H1 (cell line): ENCODE data around the gene CCDC182. TPM values are rescaled to one million over a fixed set of nuclear protein-coding genes. Genes with fewer than 3 reads are reported as not detected.
A peak's percentile ranks its signal among the peaks of the same experiment; 100 is the strongest.

Source experiments
- CTCF ChIA-PET: fragments of 300-600 bp; sonication (Branson Sonifier 250); formaldehyde crosslinking; loops from one replicate; lab custom pipeline; 2021; ENCODE audit not compliant: partially characterized antibody; lab: Charles Lee
- POLR2A ChIA-PET: fragments of 300-600 bp; sonication (Branson Sonifier 250); formaldehyde crosslinking; loops from one replicate; lab custom pipeline; 2021; ENCODE audit warnings: inconsistent platforms; ENCODE audit not compliant: partially characterized antibody; lab: Charles Lee
- DNase-seq, 2 experiments: peaks; one replicate each; pipeline versions ENCODE4 v3.0.0 to v3.0.0-alpha.2; 2010 to 2022; ENCODE audit warnings: low spot score in 2 of 2, low read depth in 1 of 2, mixed read lengths in 1 of 2
- FAIRE-seq: peaks from 2 replicates; lab custom pipeline; 2011; peaks lifted over from hg19 to GRCh38; lab: Jason Lieb, UNC
- H2AFZ ChIP-seq: 2 replicates; pipeline ENCODE4 v1.8.1; 2012; ENCODE audit warnings: low read length, inconsistent platforms
- H2AK5ac ChIP-seq: 2 replicates; pipeline ENCODE4 v1.6.1; 2013; ENCODE audit warnings: low read depth, low read length
- H2BK120ac ChIP-seq: replicated peaks from 2 replicates; pipeline ENCODE3; 2013; ENCODE audit warnings: low read depth, low read length, inconsistent platforms
- H2BK12ac ChIP-seq: 2 replicates; pipeline ENCODE4 v1.6.1; 2013; ENCODE audit warnings: low read depth, low read length
- H2BK15ac ChIP-seq: 2 replicates; pipeline ENCODE4 v1.6.1; 2013; ENCODE audit warnings: low read length
- H2BK20ac ChIP-seq: 2 replicates; pipeline ENCODE4 v1.6.1; 2013; ENCODE audit warnings: low read length
- H2BK5ac ChIP-seq: 2 replicates; pipeline ENCODE4 v1.6.1; 2013; ENCODE audit warnings: low read depth, low read length
- H3K14ac ChIP-seq: 2 replicates; pipeline ENCODE4 v1.6.1; 2013; ENCODE audit warnings: inconsistent platforms; ENCODE audit not compliant: insufficient read length
- H3K18ac ChIP-seq: 2 replicates; pipeline ENCODE4 v1.6.1; 2013; ENCODE audit warnings: low read length; ENCODE audit errors: extremely low read depth
- H3K23ac ChIP-seq: 2 replicates; pipeline ENCODE4 v1.6.1; 2013; ENCODE audit warnings: inconsistent platforms; ENCODE audit not compliant: insufficient read length
- H3K23me2 ChIP-seq: 2 replicates; pipeline ENCODE4 v1.6.1; 2013; ENCODE audit warnings: low read depth, low read length
- H3K27ac ChIP-seq: 2 replicates; pipeline ENCODE4 v1.6.1; 2011; ENCODE audit warnings: low read depth, low read length, inconsistent platforms
- H3K27me3 ChIP-seq, 4 experiments: replicated peaks in 1 of 4; 1 replicate in 1 of 4; 2 replicates in 3 of 4; pipeline versions ENCODE4 v1.6.1 to v1.8.1; 2011 to 2013; ENCODE audit warnings: low read length in 3 of 4, mild to moderate bottlenecking in 3 of 4, inconsistent platforms in 2 of 4, mixed read lengths in 2 of 4, moderate library complexity in 1 of 4; ENCODE audit not compliant: control insufficient read depth in 3 of 4, insufficient read depth in 3 of 4; ENCODE audit errors: extremely low read depth in 1 of 4
- H3K36me3 ChIP-seq, 4 experiments: 2 replicates each; pipeline versions ENCODE4 v1.6.1 to v1.8.1; 2011 to 2013; ENCODE audit warnings: mild to moderate bottlenecking in 4 of 4, low read length in 3 of 4, moderate library complexity in 2 of 4, control low read depth in 1 of 4, inconsistent platforms in 1 of 4; ENCODE audit not compliant: insufficient read depth in 4 of 4, control insufficient read depth in 2 of 4
- H3K4ac ChIP-seq: replicated peaks from 2 replicates; pipeline ENCODE3; 2013; ENCODE audit warnings: low read length, low read depth, mixed read lengths, inconsistent platforms; ENCODE audit not compliant: insufficient read length
- H3K4me1 ChIP-seq, 4 experiments: replicated peaks in 1 of 4; 1 replicate in 1 of 4; 2 replicates in 3 of 4; pipeline versions ENCODE4 v1.6.1 to v1.8.1; 2011 to 2013; ENCODE audit warnings: low read length in 3 of 4, inconsistent platforms in 2 of 4, mixed read lengths in 1 of 4; ENCODE audit not compliant: insufficient read depth in 4 of 4, control insufficient read depth in 3 of 4
- H3K4me2 ChIP-seq, 2 experiments: 2 replicates each; pipeline versions ENCODE4 v1.6.1 to v1.8.1; 2011 to 2013; ENCODE audit warnings: low read depth in 2 of 2, low read length in 2 of 2, control low read depth in 1 of 2, inconsistent platforms in 1 of 2, mild to moderate bottlenecking in 1 of 2; ENCODE audit not compliant: insufficient read depth in 1 of 2
- H3K4me3 ChIP-seq, 4 experiments: fragments of 200-600, 300-600 bp in 1 of 4; sonication (generic), shearing (Covaris generic), sonication (Bioruptor Twin) in 1 of 4; 2 replicates each; pipeline versions ENCODE4 v1.5.1 to v1.8.1; 2011 to 2016; ENCODE audit warnings: low read length in 4 of 4, low read depth in 3 of 4, control low read depth in 2 of 4, inconsistent platforms in 2 of 4, mild to moderate bottlenecking in 2 of 4, mixed read lengths in 1 of 4, moderate library complexity in 1 of 4; ENCODE audit not compliant: insufficient read depth in 2 of 4; ENCODE audit errors: extremely low read depth in 1 of 4
- H3K56ac ChIP-seq: replicated peaks from 2 replicates; pipeline ENCODE3; 2013; ENCODE audit warnings: low read depth, mild to moderate bottlenecking, mixed read lengths, low read length, inconsistent platforms; ENCODE audit not compliant: insufficient read length
- H3K79me1 ChIP-seq: 2 replicates; pipeline ENCODE4 v1.6.1; 2013; ENCODE audit warnings: low read depth, low read length, control low read depth
- H3K79me2 ChIP-seq, 2 experiments: 2 replicates each; pipeline versions ENCODE4 v1.6.1 to v1.8.1; 2012 to 2013; ENCODE audit warnings: low read length in 2 of 2, mild to moderate bottlenecking in 2 of 2, inconsistent platforms in 1 of 2; ENCODE audit not compliant: insufficient read depth in 2 of 2, control insufficient read depth in 1 of 2
- H3K9ac ChIP-seq, 4 experiments: replicated peaks in 1 of 4; 1 replicate in 1 of 4; 2 replicates in 3 of 4; pipeline versions ENCODE4 v1.6.1 to v1.8.1; 2011 to 2013; ENCODE audit warnings: low read depth in 3 of 4, low read length in 3 of 4, control low read depth in 2 of 4, mild to moderate bottlenecking in 2 of 4, moderate library complexity in 2 of 4, inconsistent platforms in 1 of 4; ENCODE audit errors: extremely low read depth in 1 of 4
- H3K9me3 ChIP-seq, 2 experiments: 2 replicates each; pipeline versions ENCODE4 v1.6.1 to v1.8.1; 2012 to 2013; ENCODE audit warnings: mild to moderate bottlenecking in 2 of 2, moderate library complexity in 2 of 2, control low read depth in 1 of 2, inconsistent platforms in 1 of 2, low read depth in 1 of 2, low read length in 1 of 2, mixed read lengths in 1 of 2; ENCODE audit not compliant: insufficient read depth in 2 of 2
- H4K20me1 ChIP-seq, 2 experiments: replicated peaks in 1 of 2; 2 replicates each; pipeline versions ENCODE3 to v1.8.1; 2011 to 2013; ENCODE audit warnings: inconsistent platforms in 2 of 2, low read length in 2 of 2, mild to moderate bottlenecking in 1 of 2; ENCODE audit not compliant: insufficient read depth in 2 of 2, control insufficient read depth in 1 of 2
- H4K5ac ChIP-seq: 2 replicates; pipeline ENCODE4 v1.6.1; 2013; ENCODE audit warnings: low read length, low read depth, mixed read lengths, inconsistent platforms; ENCODE audit not compliant: insufficient read length
- H4K8ac ChIP-seq: 2 replicates; pipeline ENCODE4 v1.8.0; 2013; ENCODE audit warnings: mild to moderate bottlenecking, moderate library complexity, low read length, inconsistent platforms; ENCODE audit not compliant: insufficient read depth; ENCODE audit errors: extremely low read depth
- H4K91ac ChIP-seq: replicated peaks from 2 replicates; pipeline ENCODE3; 2013; ENCODE audit warnings: low read length, mixed read lengths, inconsistent platforms; ENCODE audit not compliant: insufficient read length
- ATF3 ChIP-seq: IDR thresholded peaks from 2 replicates; pipeline ENCODE4 v1.6.1; 2011; ENCODE audit warnings: low read depth, mild to moderate bottlenecking, low read length; ENCODE audit not compliant: insufficient read depth
- BCL11A ChIP-seq, 2 experiments: IDR thresholded peaks; one replicate each; pipeline ENCODE4 v1.6.1; 2011; ENCODE audit warnings: low read depth in 2 of 2, low read length in 2 of 2, mild to moderate bottlenecking in 2 of 2
- BRCA1 ChIP-seq: IDR thresholded peaks from 2 replicates; pipeline ENCODE4 v1.6.1; 2012; ENCODE audit warnings: low read depth, low read length, improper control_type of control experiment
- CHD1 ChIP-seq: IDR thresholded peaks from 2 replicates; pipeline ENCODE4 v1.6.1; 2012; ENCODE audit warnings: low read depth, low read length, improper control_type of control experiment
- EP300 ChIP-seq, 2 experiments: IDR thresholded peaks; 1 replicate in 1 of 2; 2 replicates in 1 of 2; pipeline ENCODE4 v1.6.1; 2011 to 2012; ENCODE audit warnings: low read depth in 2 of 2, low read length in 2 of 2, mild to moderate bottlenecking in 2 of 2, borderline replicate concordance in 1 of 2, inconsistent platforms in 1 of 2, moderate library complexity in 1 of 2
- FOSL1 ChIP-seq: IDR thresholded peaks from 2 replicates; pipeline ENCODE4 v1.6.1; 2011; ENCODE audit warnings: mild to moderate bottlenecking, low read depth, low read length, moderate library complexity; ENCODE audit not compliant: insufficient read depth
- GTF2F1 ChIP-seq: IDR thresholded peaks from 2 replicates; pipeline ENCODE4 v1.6.1; 2012; ENCODE audit warnings: low read depth, low read length, improper control_type of control experiment, borderline replicate concordance
- JUND ChIP-seq: IDR thresholded peaks from 2 replicates; pipeline ENCODE4 v1.6.1; 2011; ENCODE audit warnings: mild to moderate bottlenecking, improper control_type of control experiment, low read length
- NRF1 ChIP-seq: IDR thresholded peaks from 2 replicates; pipeline ENCODE4 v1.6.1; 2011; ENCODE audit warnings: mild to moderate bottlenecking, low read depth, low read length, improper control_type of control experiment
- PHF8 ChIP-seq: fragments of 200-600 bp; sonication (generic); conservative IDR thresholded peaks from 2 replicates; pipeline ENCODE4 v1.7.1; 2012; ENCODE audit warnings: low read depth, mild to moderate bottlenecking, inconsistent platforms, low read length, moderate library complexity
- RNF2 ChIP-seq: fragments of 200-900, 300-1000 bp; sonication (generic); IDR thresholded peaks from 2 replicates; pipeline ENCODE4 v1.7.1; 2016; ENCODE audit warnings: borderline replicate concordance, low read depth, mild to moderate bottlenecking, antibody characterized with exemption, low read length; ENCODE audit not compliant: poor library complexity, severe bottlenecking; ENCODE audit errors: missing control alignments
- RXRA ChIP-seq: IDR thresholded peaks from 2 replicates; pipeline ENCODE4 v1.6.1; 2011; ENCODE audit warnings: low read depth, mild to moderate bottlenecking, low read length, moderate library complexity; ENCODE audit not compliant: insufficient read depth
- SIRT6 ChIP-seq: IDR thresholded peaks from one replicate; pipeline ENCODE4 v1.7.1; 2012; ENCODE audit warnings: low read length, inconsistent platforms
- TAF1 ChIP-seq: IDR thresholded peaks from 2 replicates; pipeline ENCODE4 v1.6.1; 2011; ENCODE audit warnings: mild to moderate bottlenecking, low read depth, low read length
- WGBS, 2 experiments: shearing (Covaris generic) in 1 of 2; methylation state at CpG; one replicate each; pipeline versions ENCODE4 v1.1.6 to v1.1.7; 2013 to 2015; ENCODE audit warnings: low lambda C conversion rate in 2 of 2, mixed read lengths in 2 of 2, inconsistent platforms in 1 of 2, low coverage in 1 of 2, missing lambda C conversion rate in 1 of 2; ENCODE audit not compliant: insufficient replicate concordance in 2 of 2, insufficient coverage in 1 of 2, insufficient read length in 1 of 2; ENCODE audit errors: extremely low coverage in 1 of 2, missing lambda C conversion rate in 1 of 2; 5-methylcytosine and 5-hydroxymethylcytosine counted together
- polyA plus RNA-seq, 7 experiments: library from polyadenylated mRNA; depleted of rRNA in 3 of 7; stranded (reverse) in 5 of 7; unstranded in 2 of 7; fragments of >200 nt in 5 of 7; fragments of 200-250 nt in 2 of 7; gene quantifications; 1 replicate in 5 of 7; 2 replicates in 1 of 7; 4 replicates in 1 of 7; pipeline versions ENCODE4 v1.2.1 to v1.2.3, GENCODE V29; 2011 to 2013; ENCODE audit warnings: missing spikeins in 2 of 7, mixed read lengths in 2 of 7
- total RNA-seq: library from RNA; stranded (reverse); fragmentation: NEBNext Ultra II Directional; extraction: Animal tissue kit (Norgen Biotek cat#: 25700); gene quantifications from 2 replicates; pipeline ENCODE4 v1.2.1, GENCODE V29; 2021

The CCDC182 gene
- total and polyA plus RNA-seq, 2 of the 8 experiments (the other 6 are each of a cell fraction or from before 2014, with no cell fraction given): not detected

DNA sequence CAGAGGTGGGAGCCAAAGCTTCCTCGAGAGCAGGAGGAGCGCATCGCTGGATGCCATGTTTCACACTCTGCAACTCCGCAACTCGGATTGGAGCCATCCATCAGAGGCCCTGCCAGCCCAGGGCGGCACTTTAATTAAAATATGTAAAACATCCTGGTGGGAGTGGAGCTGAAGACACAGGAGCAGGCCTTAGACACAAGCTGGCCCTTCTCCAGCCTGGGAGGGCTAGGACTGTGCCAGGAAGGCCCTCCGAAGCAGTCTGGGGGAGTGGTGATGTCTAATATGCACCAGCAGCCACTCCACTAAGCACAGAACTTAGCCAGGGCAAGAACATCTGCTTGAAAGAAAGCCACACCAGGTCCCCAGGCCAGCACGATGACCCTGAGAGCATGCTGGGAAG is 5.8 kb upstream of the CCDC182 start:
- no peak overlapping the region for H3K18ac ChIP-seq
- no peak overlapping the region for H3K14ac ChIP-seq
- peaks cover 0 to 2% (median 0%) of the 10 kb centered on the region in 4 experiments; a peak in 1 of 7 replicates for H3K4me1 ChIP-seq
- H2BK120ac ChIP-seq: no peak overlapping the region
- H3K9ac ChIP-seq: no peak overlapping the region
- no peak overlapping the region for H2BK5ac ChIP-seq
- H4K91ac ChIP-seq: peak overlapping the region; percentile 26
- no peak overlapping the region for H3K4me3 ChIP-seq
- H3K9me3 ChIP-seq: no peaks in the 10 kb centered on the region
- no peak overlapping the region for H4K8ac ChIP-seq
- no peak overlapping the region for H2BK20ac ChIP-seq
- H3K27ac ChIP-seq: no peak overlapping the region
- no peaks in the 10 kb centered on the region for H3K36me3 ChIP-seq
- no peaks in the 10 kb centered on the region for H3K27me3 ChIP-seq
- H4K20me1 ChIP-seq: no peaks in the 10 kb centered on the region
- no peak overlapping the region for H3K4ac ChIP-seq
- POLR2A ChIA-PET: no interaction called here
- H3K79me1 ChIP-seq: no peaks in the 10 kb centered on the region
- no peak overlapping the region for H3K23ac ChIP-seq
- CTCF ChIA-PET: interaction anchor here (0.8 to 4.5 kb wide), 6 partner anchors 11 to 82 kb away, joined by 3 to 28 read pairs (median 6); no protein-coding TSS in a partner anchor
- no peak overlapping the region for H2BK15ac ChIP-seq
- DNase-seq (no peak), FAIRE-seq (no peak)
- no peak overlapping the region for H2AK5ac ChIP-seq
- no peak overlapping the region for H2BK12ac ChIP-seq
- H3K56ac ChIP-seq: no peak overlapping the region
- no peak overlapping the region for H3K4me2 ChIP-seq
- H3K23me2 ChIP-seq: no peaks in the 10 kb centered on the region; the same call in 1 of the 2 replicates
- no peaks in the 10 kb centered on the region for H3K79me2 ChIP-seq
- 90% methylated on average over 8 of the region's 8 CpGs; no CpG with 5 or more reads in 1 of the 2 experiments for WGBS, 2 experiments
- H2AFZ ChIP-seq: no peak overlapping the region
- no peak overlapping the region for H4K5ac ChIP-seq
- TF ChIP-seq NRF1: no peak
- TF ChIP-seq ATF3: no peak
- TF ChIP-seq FOSL1: no peak
- no peak for TF ChIP-seq SIRT6
- TF ChIP-seq RNF2: no peak
- no peak for TF ChIP-seq TAF1
- no peak for TF ChIP-seq JUND
- no peak for TF ChIP-seq GTF2F1
- TF ChIP-seq EP300 (IDR thresholded peaks at IDR 0.05; ENCODE audit: borderline replicate concordance in 1 of 2, low read depth in 2 of 2, low read length in 2 of 2): no peak
- no peak for TF ChIP-seq PHF8
- TF ChIP-seq BCL11A (IDR thresholded peaks at IDR 0.05; ENCODE audit: low read depth in 2 of 2, low read length in 2 of 2): no peak
- TF ChIP-seq CHD1: no peak
- no peak for TF ChIP-seq RXRA
- TF ChIP-seq BRCA1: no peak
